Measurements from ENCODE around the gene TXNDC12.

DNA sequence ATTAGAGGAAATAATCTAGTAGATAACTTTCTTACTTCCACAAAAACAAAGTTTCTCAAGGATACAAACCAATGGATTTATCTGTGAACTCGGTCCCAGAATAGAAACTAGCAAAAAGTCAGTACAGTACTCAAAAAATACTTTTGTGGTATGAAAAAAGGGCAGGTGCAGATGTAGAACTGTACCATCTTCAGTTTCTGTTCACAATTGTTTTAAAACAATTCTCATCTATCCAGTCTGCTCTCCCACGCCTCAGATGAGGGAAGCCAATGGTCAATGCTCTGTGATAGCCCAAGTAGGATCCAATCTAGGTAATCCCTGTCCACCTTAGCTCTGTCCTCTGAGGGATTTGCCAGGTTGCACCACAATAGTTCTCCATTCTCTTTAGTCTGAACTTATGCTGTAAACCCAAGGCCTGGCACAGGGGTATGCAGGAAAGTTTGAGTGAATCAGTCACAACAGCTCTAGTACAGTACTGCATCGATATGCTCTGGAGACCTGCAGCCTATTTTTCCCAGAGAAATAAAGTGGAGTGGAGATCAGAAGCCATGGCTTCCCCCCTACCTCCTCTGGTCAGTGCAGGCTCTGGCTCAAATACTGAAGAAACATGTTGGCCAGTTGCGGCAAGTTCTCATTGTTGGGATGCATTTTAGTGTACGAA is 22.7 kb downstream of the TXNDC12 start:
- TF ChIP-seq CTCF (IDR thresholded peaks at IDR 0.05), result no peak
- no peak for TF ChIP-seq POLR2A (IDR thresholded peaks at IDR 0.05)

Data from adrenal gland (tissue), 5 donors.